ENCODE measurements around the gene PNMT.

Gene PNMT

GRCh38 chr17:39675390-39676082 lies 7.3 kb downstream of the PNMT start:
- intact Hi-C loops (cut with DNase I) = no loop called here
- DNase-seq = no peak

- peak in 5 of 42 donors; percentile 31 to 60 (median 51) for DNase-seq
Measured at GRCh38 chr17:39676198-39676819, 8.1 kb downstream of the PNMT start.

GRCh38 chr17:39677072-39677471 lies 8.8 kb downstream of the PNMT start:
- no peak for DNase-seq
- intact Hi-C loops (cut with DNase I) = no loop called here

More at GRCh38 chr17:39676198-39676819, 8.1 kb downstream of the PNMT start:
- intact Hi-C loops (cut with DNase I) = no loop called here

GRCh38 chr17:39677542-39678339 lies 9.5 kb downstream of the PNMT start:
- peak in 20 of 42 donors; percentile 34 to 81 (median 56) for DNase-seq
- intact Hi-C loops (cut with DNase I) = no loop called here

GRCh38 chr17:39678340-39679116 lies 10.3 kb downstream of the PNMT start:
- intact Hi-C loops (cut with DNase I) = no loop called here
- DNase-seq = no peak

- DNase-seq = no peak
- intact Hi-C loops (cut with DNase I) = no loop called here
Measured at GRCh38 chr17:39679521-39680192, 11.4 kb downstream of the PNMT start.

GRCh38 chr17:39683295-39683939 lies 15.2 kb downstream of the PNMT start:
- DNase-seq = no peak
- intact Hi-C loops (cut with DNase I) = no loop called here

- DNase-seq = no peak
- intact Hi-C loops (cut with DNase I) = no loop called here
Measured at GRCh38 chr17:39684369-39685192, 16.3 kb downstream of the PNMT start.

- intact Hi-C loops (cut with DNase I) = no loop called here
- no peak for DNase-seq
Measured at GRCh38 chr17:39687101-39687545, 18.9 kb downstream of the PNMT start.

- DNase-seq = peak; percentile 79 to 96 (median 88)
- intact Hi-C loops (cut with DNase I) = no loop called here
Measured at GRCh38 chr17:39687546-39688474, 19.6 kb downstream of the PNMT start, which contains the start of gene PGAP3. Gene PGAP3, minus strand, starts transcription at chr17:39688057. Its CDS starts 43 bp downstream, at chr17:39688014.

- DNase-seq = no peak
- intact Hi-C loops (cut with DNase I) = no loop called here
Measured at GRCh38 chr17:39688475-39688835, 20.2 kb downstream of the PNMT start.

- intact Hi-C loops (cut with DNase I) = no loop called here
Measured at GRCh38 chr17:39688945-39689344, 20.7 kb downstream of the PNMT start.

GRCh38 chr17:39694593-39694992 lies 26.3 kb downstream of the PNMT start:
- no peak for DNase-seq
- intact Hi-C loops (cut with DNase I) = no loop called here

More at GRCh38 chr17:39688945-39689344, 20.7 kb downstream of the PNMT start:
- DNase-seq = no peak

- DNase-seq = no peak
- intact Hi-C loops (cut with DNase I) = no loop called here
Measured at GRCh38 chr17:39695089-39695474, 26.8 kb downstream of the PNMT start.

- DNase-seq = no peak
- intact Hi-C loops (cut with DNase I) = no loop called here
Measured at GRCh38 chr17:39696731-39697130, 28.5 kb downstream of the PNMT start.

GRCh38 chr17:39697961-39698360 lies 29.7 kb downstream of the PNMT start:
- intact Hi-C loops (cut with DNase I) = no loop called here
- no peak for DNase-seq

All from head of caudate nucleus (tissue), 42 donors.